ENCODE data around the gene KCNK18.

Gene KCNK18

DNA sequence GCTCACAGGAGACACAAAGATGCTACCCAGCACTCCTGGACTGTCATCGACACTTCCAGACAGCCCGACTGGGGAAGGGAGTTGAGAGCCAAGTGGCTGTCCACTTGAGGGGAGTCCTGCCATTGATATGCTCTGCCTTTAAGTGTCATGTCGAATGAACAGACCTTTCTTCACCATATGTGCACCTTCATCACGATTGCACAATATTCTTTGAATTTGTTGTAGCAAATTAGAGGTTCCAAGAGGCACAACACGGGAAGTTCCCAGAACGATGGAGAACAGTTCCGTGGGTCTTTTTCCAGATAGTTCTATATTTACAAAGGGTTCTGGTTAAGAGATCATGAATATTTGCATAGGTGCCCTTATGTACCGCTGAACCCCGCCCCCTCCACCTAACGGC lies 59.6 kb downstream of the KCNK18 start:
- H3K4me1 ChIP-seq (ENCODE audit: insufficient read depth, low read length), result no peaks in the 10 kb centered on the region
- no peaks in the 10 kb centered on the region for H3K36me3 ChIP-seq (ENCODE audit: insufficient read depth, low read length)
- no peak overlapping the region for H3K9ac ChIP-seq (ENCODE audit: low read depth, low read length)
- no peaks in the 10 kb centered on the region for H3K27me3 ChIP-seq (ENCODE audit: insufficient read depth, low read length, poor library complexity)
- H3K4me3 ChIP-seq (ENCODE audit: low read depth in 1 of 2, low read length in 2 of 2), result no peak overlapping the region
- no peaks in the 10 kb centered on the region for H4K20me1 ChIP-seq (ENCODE audit: insufficient read depth, low read length)
- DNase-seq, result no peak
- H3K79me2 ChIP-seq (ENCODE audit: insufficient read depth, low read length), result no peaks in the 10 kb centered on the region
- H3K9me3 ChIP-seq (ENCODE audit: insufficient read depth, low read length, severe bottlenecking), result no peaks in the 10 kb centered on the region
- H2AFZ ChIP-seq (ENCODE audit: low read depth, low read length), result no peak overlapping the region
- no peak for TF ChIP-seq EZH2 (IDR thresholded peaks at IDR 0.05; ENCODE audit: borderline replicate concordance, low read depth, low read length, severe bottlenecking)
- ATAC-seq (ENCODE audit: insufficient read depth, low read depth), result no peak
- H3K27ac ChIP-seq (ENCODE audit: low read length), result no peak overlapping the region
- H3K4me2 ChIP-seq (ENCODE audit: insufficient read depth, low read length), result no peak overlapping the region

DNA sequence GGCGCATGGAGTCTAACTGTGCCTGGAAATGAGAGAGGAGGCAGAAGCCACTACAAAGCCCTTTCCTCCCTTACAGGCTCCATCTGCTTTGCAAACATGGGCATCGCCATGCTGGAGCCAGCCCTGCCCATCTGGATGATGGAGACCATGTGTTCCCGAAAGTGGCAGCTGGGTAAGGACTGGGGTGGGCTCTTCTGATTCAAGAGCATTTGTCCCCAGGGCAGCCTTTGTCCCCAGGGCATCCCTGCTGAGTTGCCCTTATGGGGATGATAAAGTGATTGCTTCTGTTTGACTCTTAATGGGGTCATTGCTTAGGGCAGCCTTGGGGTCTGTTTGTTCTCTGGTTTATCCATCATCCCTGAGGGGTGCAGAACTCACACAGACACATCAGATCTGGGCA lies 60.4 kb downstream of the KCNK18 start:
- Histone ChIP-seq H3K9ac (ENCODE audit: low read depth, low read length) (no peak overlapping the region), H3K27ac (ENCODE audit: low read length) (no peak overlapping the region)
- no peak for ATAC-seq (ENCODE audit: insufficient read depth, low read depth)

DNA sequence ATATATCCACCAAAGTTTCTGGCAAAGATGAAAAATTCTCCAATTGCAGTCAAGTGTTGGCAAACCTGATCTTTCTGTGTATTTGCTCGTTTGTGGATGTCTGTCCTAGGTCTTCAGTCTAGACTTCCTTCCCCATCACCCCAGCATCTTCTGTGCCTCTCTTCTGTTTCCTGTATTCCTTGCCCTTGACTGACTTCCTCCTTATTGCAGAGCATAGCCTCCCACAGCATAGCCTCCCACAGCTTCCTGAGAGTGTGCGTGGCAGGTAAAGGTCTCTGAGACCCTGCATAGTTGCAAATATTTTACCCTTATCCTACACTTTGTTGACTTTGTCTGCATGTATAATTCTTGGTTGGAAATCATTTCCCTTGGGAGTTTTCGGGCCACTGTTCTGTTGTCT lies 62.0 kb downstream of the KCNK18 start:
- no peaks in the 10 kb centered on the region for H3K79me2 ChIP-seq (ENCODE audit: insufficient read depth, low read length)
- TF ChIP-seq EZH2 (IDR thresholded peaks at IDR 0.05; ENCODE audit: borderline replicate concordance, low read depth, low read length, severe bottlenecking), result no peak
- TF ChIP-seq, protein P1, sequence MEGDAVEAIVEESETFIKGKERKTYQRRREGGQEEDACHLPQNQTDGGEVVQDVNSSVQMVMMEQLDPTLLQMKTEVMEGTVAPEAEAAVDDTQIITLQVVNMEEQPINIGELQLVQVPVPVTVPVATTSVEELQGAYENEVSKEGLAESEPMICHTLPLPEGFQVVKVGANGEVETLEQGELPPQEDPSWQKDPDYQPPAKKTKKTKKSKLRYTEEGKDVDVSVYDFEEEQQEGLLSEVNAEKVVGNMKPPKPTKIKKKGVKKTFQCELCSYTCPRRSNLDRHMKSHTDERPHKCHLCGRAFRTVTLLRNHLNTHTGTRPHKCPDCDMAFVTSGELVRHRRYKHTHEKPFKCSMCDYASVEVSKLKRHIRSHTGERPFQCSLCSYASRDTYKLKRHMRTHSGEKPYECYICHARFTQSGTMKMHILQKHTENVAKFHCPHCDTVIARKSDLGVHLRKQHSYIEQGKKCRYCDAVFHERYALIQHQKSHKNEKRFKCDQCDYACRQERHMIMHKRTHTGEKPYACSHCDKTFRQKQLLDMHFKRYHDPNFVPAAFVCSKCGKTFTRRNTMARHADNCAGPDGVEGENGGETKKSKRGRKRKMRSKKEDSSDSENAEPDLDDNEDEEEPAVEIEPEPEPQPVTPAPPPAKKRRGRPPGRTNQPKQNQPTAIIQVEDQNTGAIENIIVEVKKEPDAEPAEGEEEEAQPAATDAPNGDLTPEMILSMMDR (IDR thresholded peaks at IDR 0.05; ENCODE audit: borderline replicate concordance, extremely low read depth, low read length, poor library complexity, severe bottlenecking), result no peak
- H3K9ac ChIP-seq (ENCODE audit: low read depth, low read length), result no peak overlapping the region
- H2AFZ ChIP-seq (ENCODE audit: low read depth, low read length), result no peak overlapping the region
- no peak overlapping the region for H3K27ac ChIP-seq (ENCODE audit: low read length)
- H4K20me1 ChIP-seq (ENCODE audit: insufficient read depth, low read length), result no peaks in the 10 kb centered on the region
- no peaks in the 10 kb centered on the region for H3K4me1 ChIP-seq (ENCODE audit: insufficient read depth, low read length)
- H3K27me3 ChIP-seq (ENCODE audit: insufficient read depth, low read length, poor library complexity), result no peaks in the 10 kb centered on the region
- H3K9me3 ChIP-seq (ENCODE audit: insufficient read depth, low read length, severe bottlenecking), result no peaks in the 10 kb centered on the region
- H3K4me3 ChIP-seq (ENCODE audit: low read depth in 1 of 2, low read length in 2 of 2), result no peak overlapping the region
- no peak for DNase-seq
- ATAC-seq (ENCODE audit: insufficient read depth, low read depth), result no peak
- H3K4me2 ChIP-seq (ENCODE audit: insufficient read depth, low read length), result no peak overlapping the region
- H3K36me3 ChIP-seq (ENCODE audit: insufficient read depth, low read length), result no peaks in the 10 kb centered on the region

More for the DNA sequence above, 60.4 kb downstream of the KCNK18 start:
- H2AFZ ChIP-seq (ENCODE audit: low read depth, low read length), result no peak overlapping the region
- no peaks in the 10 kb centered on the region for H4K20me1 ChIP-seq (ENCODE audit: insufficient read depth, low read length)
- no peak overlapping the region for H3K4me2 ChIP-seq (ENCODE audit: insufficient read depth, low read length)
- no peaks in the 10 kb centered on the region for H3K4me1 ChIP-seq (ENCODE audit: insufficient read depth, low read length)
- no peak for DNase-seq
- no peaks in the 10 kb centered on the region for H3K79me2 ChIP-seq (ENCODE audit: insufficient read depth, low read length)
- no peaks in the 10 kb centered on the region for H3K9me3 ChIP-seq (ENCODE audit: insufficient read depth, low read length, severe bottlenecking)
- H3K36me3 ChIP-seq (ENCODE audit: insufficient read depth, low read length), result no peaks in the 10 kb centered on the region
- H3K4me3 ChIP-seq (ENCODE audit: low read depth in 1 of 2, low read length in 2 of 2), result no peak overlapping the region
- TF ChIP-seq, protein P1 (IDR thresholded peaks at IDR 0.05; ENCODE audit: borderline replicate concordance, extremely low read depth, low read length, poor library complexity, severe bottlenecking), result no peak
- TF ChIP-seq EZH2 (IDR thresholded peaks at IDR 0.05; ENCODE audit: borderline replicate concordance, low read depth, low read length, severe bottlenecking), result no peak
- no peaks in the 10 kb centered on the region for H3K27me3 ChIP-seq (ENCODE audit: insufficient read depth, low read length, poor library complexity)
